ENCODE results near the gene HOXA2. TPM values are rescaled to one million over a fixed set of nuclear protein-coding genes. Genes with fewer than 3 reads are reported as not detected.

HOXA2 gene
- total RNA-seq, 1 experiment from 2014 or later, result 3.2 TPM

- Mint-ChIP-seq H3K27ac (ENCODE audit: unreplicated experiment) (no peak overlapping the region), H3K4me3 (ENCODE audit: low read depth, unreplicated experiment) (no peak overlapping the region), H3K27me3 (ENCODE audit: unreplicated experiment) (no peaks in the 10 kb centered on the region), H3K9me3 (ENCODE audit: low read depth, unreplicated experiment) (no peaks in the 10 kb centered on the region), H3K36me3 (ENCODE audit: insufficient read depth, unreplicated experiment) (peaks cover 4% of the 10 kb centered on the region), H3K4me1 (ENCODE audit: low read depth, unreplicated experiment) (peaks cover 31% of the 10 kb centered on the region)
- BruUV-seq (replicated peaks), result no TSS peak
- no peak for TF ChIP-seq CTCF (IDR thresholded peaks at IDR 0.05; ENCODE audit: unreplicated experiment)
- CTCF ChIA-PET, result no interaction called here
- intact Hi-C loops (cut with micrococcal nuclease; ENCODE audit: unreplicated experiment), result no loop called here
- DNase-seq, result no peak
Measured at GRCh38 chr7:27139334-27140125, 37.0 kb upstream of the HOXA2 start.

GRCh38 chr7:27138985-27139333 lies 36.5 kb upstream of the HOXA2 start:
- CTCF ChIA-PET, result no interaction called here
- no TSS peak for BruUV-seq (replicated peaks)
- no peak overlapping the region for H3K27ac Mint-ChIP-seq (ENCODE audit: unreplicated experiment)
- intact Hi-C loops (cut with micrococcal nuclease; ENCODE audit: unreplicated experiment), result no loop called here
- no peaks in the 10 kb centered on the region for H3K9me3 Mint-ChIP-seq (ENCODE audit: low read depth, unreplicated experiment)
- no peak for TF ChIP-seq CTCF (IDR thresholded peaks at IDR 0.05; ENCODE audit: unreplicated experiment)
- peaks cover 4% of the 10 kb centered on the region for H3K36me3 Mint-ChIP-seq (ENCODE audit: insufficient read depth, unreplicated experiment)
- H3K4me1 Mint-ChIP-seq (ENCODE audit: low read depth, unreplicated experiment), result peaks cover 36% of the 10 kb centered on the region
- H3K27me3 Mint-ChIP-seq (ENCODE audit: unreplicated experiment), result no peaks in the 10 kb centered on the region
- no peak for DNase-seq
- no peak overlapping the region for H3K4me3 Mint-ChIP-seq (ENCODE audit: low read depth, unreplicated experiment)

GRCh38 chr7:27138472-27138871 lies 36.0 kb upstream of the HOXA2 start:
- CTCF ChIA-PET, result no interaction called here
- H3K4me1 Mint-ChIP-seq (ENCODE audit: low read depth, unreplicated experiment), result peaks cover 41% of the 10 kb centered on the region
- DNase-seq, result no peak
- no peaks in the 10 kb centered on the region for H3K9me3 Mint-ChIP-seq (ENCODE audit: low read depth, unreplicated experiment)
- no peak for TF ChIP-seq CTCF (IDR thresholded peaks at IDR 0.05; ENCODE audit: unreplicated experiment)
- peaks cover 4% of the 10 kb centered on the region for H3K36me3 Mint-ChIP-seq (ENCODE audit: insufficient read depth, unreplicated experiment)
- H3K4me3 Mint-ChIP-seq (ENCODE audit: low read depth, unreplicated experiment), result no peak overlapping the region
- intact Hi-C loops (cut with micrococcal nuclease; ENCODE audit: unreplicated experiment), result no loop called here
- H3K27me3 Mint-ChIP-seq (ENCODE audit: unreplicated experiment), result no peaks in the 10 kb centered on the region
- BruUV-seq (replicated peaks), result no TSS peak
- no peak overlapping the region for H3K27ac Mint-ChIP-seq (ENCODE audit: unreplicated experiment)

GRCh38 chr7:27137640-27138315 lies 35.3 kb upstream of the HOXA2 start:
- H3K4me1 Mint-ChIP-seq (ENCODE audit: low read depth, unreplicated experiment), result peaks cover 48% of the 10 kb centered on the region
- CTCF ChIA-PET, result no interaction called here
- TF ChIP-seq CTCF (IDR thresholded peaks at IDR 0.05; ENCODE audit: unreplicated experiment), result no peak
- BruUV-seq (replicated peaks), result no TSS peak
- H3K27me3 Mint-ChIP-seq (ENCODE audit: unreplicated experiment), result no peaks in the 10 kb centered on the region
- H3K27ac Mint-ChIP-seq (ENCODE audit: unreplicated experiment), result no peak overlapping the region
- no peaks in the 10 kb centered on the region for H3K9me3 Mint-ChIP-seq (ENCODE audit: low read depth, unreplicated experiment)
- H3K36me3 Mint-ChIP-seq (ENCODE audit: insufficient read depth, unreplicated experiment), result peaks cover 4% of the 10 kb centered on the region
- intact Hi-C loops (cut with micrococcal nuclease; ENCODE audit: unreplicated experiment), result no loop called here
- no peak for DNase-seq
- no peak overlapping the region for H3K4me3 Mint-ChIP-seq (ENCODE audit: low read depth, unreplicated experiment)

All from Calu3 (cell line).